WTC11 (cell line): ENCODE data around the gene CCDC34. TPM values are rescaled to one million over a fixed set of nuclear protein-coding genes. Genes with fewer than 3 reads are reported as not detected.

Experiments used
- ATAC-seq: fragments of 200-7000 bp; cut with Tn5 transposase; 2 replicates; pipeline ENCODE4 v1.10.0; 2021; ENCODE audit warnings: mild to moderate bottlenecking, moderate library complexity
- CTCF ChIA-PET: fragments of 300-600 bp; sonication (Branson Sonifier 250); formaldehyde crosslinking; loops from one replicate; lab custom pipeline; 2021; ENCODE audit warnings: antibody characterized with exemption; lab: Charles Lee
- POLR2A ChIA-PET: fragments of 350-600 bp; sonication (Branson Sonifier 250); formaldehyde crosslinking; loops from one replicate; lab custom pipeline; 2021; ENCODE audit warnings: antibody characterized with exemption; lab: Charles Lee
- DNase-seq: peaks from one replicate; pipeline ENCODE4 v3.0.0; 2021; ENCODE audit warnings: low spot score
- H3K27ac Mint-ChIP-seq: 2 replicates; pipeline ENCODE4 v1.8.0; 2021; ENCODE audit warnings: mixed read lengths
- H3K27me3 Mint-ChIP-seq: 2 replicates; pipeline ENCODE4 v1.8.0; 2021; ENCODE audit warnings: low read depth, mild to moderate bottlenecking, moderate library complexity, mixed read lengths
- H3K36me3 Mint-ChIP-seq: 2 replicates; pipeline ENCODE4 v1.8.0; 2021; ENCODE audit warnings: mixed read lengths
- H3K4me1 Mint-ChIP-seq: 2 replicates; pipeline ENCODE4 v1.8.0; 2022; ENCODE audit warnings: mixed read lengths
- H3K4me3 Mint-ChIP-seq: 2 replicates; pipeline ENCODE4 v1.8.0; 2021; ENCODE audit warnings: mild to moderate bottlenecking, moderate library complexity, mixed read lengths
- H3K9me3 Mint-ChIP-seq: 2 replicates; pipeline ENCODE4 v1.8.0; 2021; ENCODE audit warnings: mixed read lengths
- AFF4 ChIP-seq: sonication (generic); formaldehyde crosslinking; IDR thresholded peaks from 2 replicates; pipeline ENCODE4 v1.8.1; 2023; ENCODE audit warnings: mild to moderate bottlenecking, missing genetic modification reagents, borderline replicate concordance
- ATF1 ChIP-seq: sonication (generic); formaldehyde crosslinking; IDR thresholded peaks from 2 replicates; pipeline ENCODE4 v1.8.1; 2023; ENCODE audit warnings: mild to moderate bottlenecking, moderate library complexity, missing genetic modification reagents
- GABPB1 ChIP-seq: sonication (generic); formaldehyde crosslinking; IDR thresholded peaks from 2 replicates; pipeline ENCODE4 v1.8.1; 2023; ENCODE audit warnings: mild to moderate bottlenecking, missing genetic modification reagents
- GRHL2 ChIP-seq: fragments of 250-450 bp; sonication (Bioruptor Pico); IDR thresholded peaks from 2 replicates; pipeline ENCODE4 v1.8.0; 2022; ENCODE audit warnings: mild to moderate bottlenecking, moderate library complexity; ENCODE audit not compliant: insufficient replicate concordance, severe bottlenecking
- HMGXB4 ChIP-seq: sonication (generic); formaldehyde crosslinking; IDR thresholded peaks from 2 replicates; pipeline ENCODE4 v1.8.1; 2023; ENCODE audit warnings: mild to moderate bottlenecking, moderate library complexity, missing genetic modification reagents
- JUN ChIP-seq: sonication (generic); formaldehyde crosslinking; IDR thresholded peaks from 2 replicates; pipeline ENCODE4 v1.8.0; 2023; ENCODE audit warnings: mild to moderate bottlenecking, missing genetic modification reagents
- NFE2L1 ChIP-seq: sonication (generic); formaldehyde crosslinking; IDR thresholded peaks from 2 replicates; pipeline ENCODE4 v1.8.1; 2023; ENCODE audit warnings: missing genetic modification reagents
- NFYB ChIP-seq: sonication (generic); formaldehyde crosslinking; conservative IDR thresholded peaks from 2 replicates; pipeline ENCODE4 v1.8.0; 2022; ENCODE audit warnings: low read depth, missing genetic modification reagents
- OVOL2 ChIP-seq: fragments of 250-450 bp; sonication (Bioruptor Pico); IDR thresholded peaks from 2 replicates; pipeline ENCODE4 v1.9.0; 2021; ENCODE audit warnings: mild to moderate bottlenecking, borderline replicate concordance
- SOX15 ChIP-seq: fragments of 250-450 bp; sonication (Bioruptor Pico); IDR thresholded peaks from 2 replicates; pipeline ENCODE4 v1.9.0; 2021; ENCODE audit warnings: mild to moderate bottlenecking
- SP1 ChIP-seq: sonication (generic); formaldehyde crosslinking; conservative IDR thresholded peaks from 2 replicates; pipeline ENCODE4 v1.8.1; 2022; ENCODE audit warnings: missing genetic modification reagents
- TEAD4 ChIP-seq: sonication (generic); formaldehyde crosslinking; IDR thresholded peaks from 2 replicates; pipeline ENCODE4 v1.8.0; 2022; ENCODE audit warnings: mild to moderate bottlenecking, missing genetic modification reagents
- ZNF396 ChIP-seq: fragments of 250-450 bp; sonication (Bioruptor Pico); IDR thresholded peaks from 2 replicates; pipeline ENCODE4 v1.8.0; 2021; ENCODE audit warnings: mild to moderate bottlenecking, moderate library complexity, borderline replicate concordance
- ZNF425 ChIP-seq: fragments of 250-450 bp; sonication (Bioruptor Pico); conservative IDR thresholded peaks from 2 replicates; pipeline ENCODE4 v1.9.0; 2021; ENCODE audit warnings: mild to moderate bottlenecking
- ZNF671 ChIP-seq: fragments of 250-450 bp; sonication (Bioruptor Pico); IDR thresholded peaks from 2 replicates; pipeline ENCODE4 v1.8.0; 2021; ENCODE audit warnings: mild to moderate bottlenecking
- total RNA-seq: library from RNA; stranded (reverse); gene quantifications from 3 replicates; pipeline ENCODE4 v1.2.3, GENCODE V29; 2021
- TF ChIP-seq, protein P1 (sequence below): sonication (generic); formaldehyde crosslinking; IDR thresholded peaks from 2 replicates; pipeline ENCODE4 v1.8.0; 2022; ENCODE audit warnings: mild to moderate bottlenecking, missing genetic modification reagents
- TF ChIP-seq, protein P2 (sequence below): sonication (generic); formaldehyde crosslinking; IDR thresholded peaks from 2 replicates; pipeline ENCODE4 v1.8.1; 2023; ENCODE audit warnings: mild to moderate bottlenecking, missing genetic modification reagents

The CCDC34 gene
- total RNA-seq, 1 experiment from 2014 or later: 23.7 TPM

- H3K9me3 Mint-ChIP-seq: no peaks in the 10 kb centered on the region
- peaks cover 89% of the 10 kb centered on the region for H3K4me1 Mint-ChIP-seq
- DNase-seq (no peak), ATAC-seq (no peak)
- peaks cover 3% of the 10 kb centered on the region; the same call in 1 of the 2 replicates for H3K36me3 Mint-ChIP-seq
- no peaks in the 10 kb centered on the region for H3K27me3 Mint-ChIP-seq
- peak overlapping the region; percentile 63 for H3K27ac Mint-ChIP-seq
- H3K4me3 Mint-ChIP-seq: no peak overlapping the region
- TF ChIP-seq, protein P1, sequence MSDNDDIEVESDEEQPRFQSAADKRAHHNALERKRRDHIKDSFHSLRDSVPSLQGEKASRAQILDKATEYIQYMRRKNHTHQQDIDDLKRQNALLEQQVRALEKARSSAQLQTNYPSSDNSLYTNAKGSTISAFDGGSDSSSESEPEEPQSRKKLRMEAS (CRISPR knock-in tag): no peak
- TF ChIP-seq HMGXB4 (CRISPR knock-in tag) (no peak), SP1 (no peak), NFYB (no peak), ZNF396 (no peak), ZNF671 (CRISPR knock-in tag) (no peak), ATF1 (CRISPR knock-in tag) (no peak), AFF4 (no peak), OVOL2 (CRISPR knock-in tag) (no peak), JUN (CRISPR knock-in tag) (no peak), NFE2L1 (CRISPR knock-in tag) (no peak), GRHL2 (no peak), SOX15 (CRISPR knock-in tag) (no peak), ZNF425 (CRISPR knock-in tag) (no peak), GABPB1 (no peak), TEAD4 (CRISPR knock-in tag) (no peak)
- TF ChIP-seq, protein P2, sequence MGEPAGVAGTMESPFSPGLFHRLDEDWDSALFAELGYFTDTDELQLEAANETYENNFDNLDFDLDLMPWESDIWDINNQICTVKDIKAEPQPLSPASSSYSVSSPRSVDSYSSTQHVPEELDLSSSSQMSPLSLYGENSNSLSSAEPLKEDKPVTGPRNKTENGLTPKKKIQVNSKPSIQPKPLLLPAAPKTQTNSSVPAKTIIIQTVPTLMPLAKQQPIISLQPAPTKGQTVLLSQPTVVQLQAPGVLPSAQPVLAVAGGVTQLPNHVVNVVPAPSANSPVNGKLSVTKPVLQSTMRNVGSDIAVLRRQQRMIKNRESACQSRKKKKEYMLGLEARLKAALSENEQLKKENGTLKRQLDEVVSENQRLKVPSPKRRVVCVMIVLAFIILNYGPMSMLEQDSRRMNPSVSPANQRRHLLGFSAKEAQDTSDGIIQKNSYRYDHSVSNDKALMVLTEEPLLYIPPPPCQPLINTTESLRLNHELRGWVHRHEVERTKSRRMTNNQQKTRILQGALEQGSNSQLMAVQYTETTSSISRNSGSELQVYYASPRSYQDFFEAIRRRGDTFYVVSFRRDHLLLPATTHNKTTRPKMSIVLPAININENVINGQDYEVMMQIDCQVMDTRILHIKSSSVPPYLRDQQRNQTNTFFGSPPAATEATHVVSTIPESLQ: no peak
- CTCF ChIA-PET: interaction anchor here (0.5 to 1.2 kb wide), 3 partner anchors 37 to 94 kb away, joined by 3 to 5 read pairs (median 3); no protein-coding TSS in a partner anchor
- POLR2A ChIA-PET: no interaction called here
Measured at GRCh38 chr11:27391331-27392015, 28.5 kb upstream of the CCDC34 start.
